ENCODE data around the gene EVI2A.

DNA sequence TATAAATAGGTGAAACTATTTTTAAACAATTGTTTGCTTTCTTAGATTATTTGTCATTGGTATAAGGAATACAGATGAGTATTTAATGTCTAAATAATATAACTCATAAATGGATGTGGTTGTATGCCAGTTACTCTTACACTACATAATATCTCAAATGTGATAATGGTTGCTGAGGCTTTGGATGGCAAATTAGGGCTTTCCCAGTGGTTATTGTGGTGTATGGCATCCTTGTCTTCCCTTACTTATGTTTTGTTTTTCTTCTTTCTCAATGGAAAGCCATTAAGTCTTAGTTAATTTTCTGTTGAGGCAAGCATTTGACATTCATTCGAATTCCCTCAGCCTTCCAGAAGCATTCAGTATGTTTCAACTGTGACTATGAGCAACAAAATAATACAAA lies 34.8 kb downstream of the EVI2A start:
- TF ChIP-seq, protein P1, sequence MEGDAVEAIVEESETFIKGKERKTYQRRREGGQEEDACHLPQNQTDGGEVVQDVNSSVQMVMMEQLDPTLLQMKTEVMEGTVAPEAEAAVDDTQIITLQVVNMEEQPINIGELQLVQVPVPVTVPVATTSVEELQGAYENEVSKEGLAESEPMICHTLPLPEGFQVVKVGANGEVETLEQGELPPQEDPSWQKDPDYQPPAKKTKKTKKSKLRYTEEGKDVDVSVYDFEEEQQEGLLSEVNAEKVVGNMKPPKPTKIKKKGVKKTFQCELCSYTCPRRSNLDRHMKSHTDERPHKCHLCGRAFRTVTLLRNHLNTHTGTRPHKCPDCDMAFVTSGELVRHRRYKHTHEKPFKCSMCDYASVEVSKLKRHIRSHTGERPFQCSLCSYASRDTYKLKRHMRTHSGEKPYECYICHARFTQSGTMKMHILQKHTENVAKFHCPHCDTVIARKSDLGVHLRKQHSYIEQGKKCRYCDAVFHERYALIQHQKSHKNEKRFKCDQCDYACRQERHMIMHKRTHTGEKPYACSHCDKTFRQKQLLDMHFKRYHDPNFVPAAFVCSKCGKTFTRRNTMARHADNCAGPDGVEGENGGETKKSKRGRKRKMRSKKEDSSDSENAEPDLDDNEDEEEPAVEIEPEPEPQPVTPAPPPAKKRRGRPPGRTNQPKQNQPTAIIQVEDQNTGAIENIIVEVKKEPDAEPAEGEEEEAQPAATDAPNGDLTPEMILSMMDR (IDR thresholded peaks at IDR 0.05) = no peak
- TF ChIP-seq POLR2A (IDR thresholded peaks at IDR 0.05) (no peak), EP300 (IDR thresholded peaks at IDR 0.05) (no peak)
